HG03469 (cell line): Measurements from ENCODE around the gene RACK1.
A peak's percentile ranks its signal among the peaks of the same experiment; 100 is the strongest.

Experiments used
- ATAC-seq: cut with Tn5 transposase; IDR thresholded peaks from one replicate; pipeline ENCODE4 v1.9.1; 2021; ENCODE audit warnings: mild to moderate bottlenecking, moderate library complexity, moderate number of reproducible peaks; ENCODE audit not compliant: unreplicated experiment

The RACK1 gene

GRCh38 chr5:181198905-181199519 is 44.7 kb downstream of the RACK1 start:
- ATAC-seq, result peak; percentile 55

- no peak for ATAC-seq
Observed at GRCh38 chr5:181198106-181198685, 45.5 kb downstream of the RACK1 start.

- ATAC-seq, result no peak
Observed at GRCh38 chr5:181197326-181197951, 46.3 kb downstream of the RACK1 start.

- no peak for ATAC-seq
Observed at GRCh38 chr5:181195249-181195761, 48.4 kb downstream of the RACK1 start.

- ATAC-seq, result no peak
Observed at GRCh38 chr5:181194489-181195248, 49.0 kb downstream of the RACK1 start.

- no peak for ATAC-seq
Observed at GRCh38 chr5:181193656-181194055, 50.0 kb downstream of the RACK1 start.

GRCh38 chr5:181192337-181193046 is 51.2 kb downstream of the RACK1 start:
- no peak for ATAC-seq

GRCh38 chr5:181191526-181192336 is 52.0 kb downstream of the RACK1 start:
- peak; percentile 52 for ATAC-seq

GRCh38 chr5:181190711-181191525 is 52.8 kb downstream of the RACK1 start:
- ATAC-seq, result no peak

GRCh38 chr5:181189962-181190710 is 53.6 kb downstream of the RACK1 start:
- ATAC-seq, result no peak

- no peak for ATAC-seq
Observed at GRCh38 chr5:181189363-181189961, 54.2 kb downstream of the RACK1 start.

GRCh38 chr5:181188700-181189362 is 54.9 kb downstream of the RACK1 start:
- ATAC-seq, result no peak

GRCh38 chr5:181187500-181188213 is 56.0 kb downstream of the RACK1 start:
- ATAC-seq, result no peak

GRCh38 chr5:181186986-181187499 is 56.7 kb downstream of the RACK1 start:
- ATAC-seq, result no peak
